Caki2 (cell line): ENCODE data around the gene ABCC3. TPM values are rescaled to one million over a fixed set of nuclear protein-coding genes. Genes with fewer than 3 reads are reported as not detected.
"Not testable (repeated sequence)": the region's sequence is repeated elsewhere in the genome, so short reads cannot be mapped to it uniquely, and the experiment has no call there.

Source experiments
- DNase-seq: peaks from one replicate; pipeline ENCODE4 v3.0.0-alpha.2; 2015; ENCODE audit warnings: low read depth
- in situ Hi-C: cut with HindIII; loops from 2 replicates; pipeline ENCODE4 v1.10.0; 2016; ENCODE audit warnings: low sequenced_read_pairs, low pct_unique_long_range_greater_than_20kb, mixed read lengths
- total RNA-seq: library from RNA; depleted of rRNA; stranded (reverse); fragments of >200 nt; shearing (Covaris generic); gene quantifications from 2 replicates; pipeline ENCODE4 v1.2.3, GENCODE V29; 2014; ENCODE audit warnings: low replicate concordance

ABCC3 gene
- total RNA-seq, 1 experiment from 2014 or later, result 67.8 TPM

GRCh38 chr17:50708050-50709000 lies 73.6 kb downstream of the ABCC3 start:
- in situ Hi-C loops, result no loop called here
- DNase-seq, result no peak

GRCh38 chr17:50709053-50709452 lies 74.4 kb downstream of the ABCC3 start:
- in situ Hi-C loops, DNase-seq: not testable (repeated sequence)

- DNase-seq, result no peak
- in situ Hi-C loops, result no loop called here
Measured at GRCh38 chr17:50710025-50710424, 75.3 kb downstream of the ABCC3 start.

GRCh38 chr17:50710650-50711049 lies 76.0 kb downstream of the ABCC3 start:
- in situ Hi-C loops, result no loop called here
- DNase-seq, result no peak

- no peak for DNase-seq
- in situ Hi-C loops, result no loop called here
Measured at GRCh38 chr17:50712641-50713040, 78.0 kb downstream of the ABCC3 start.

- DNase-seq, result no peak
- in situ Hi-C loops, result no loop called here
Measured at GRCh38 chr17:50715471-50715870, 80.8 kb downstream of the ABCC3 start.

- in situ Hi-C loops, result no loop called here
- peak; percentile 96 for DNase-seq
Measured at GRCh38 chr17:50719144-50719923, 84.7 kb downstream of the ABCC3 start, which contains the start of gene LUC7L3. LUC7L3 (plus strand) TSS chr17:50719603; CDS start chr17:50719733, 130 bp downstream.

GRCh38 chr17:50719924-50720794 lies 85.5 kb downstream of the ABCC3 start:
- no peak for DNase-seq
- in situ Hi-C loops, result no loop called here

- DNase-seq, result no peak
- in situ Hi-C loops, result no loop called here
Measured at GRCh38 chr17:50721194-50722010, 86.7 kb downstream of the ABCC3 start.

GRCh38 chr17:50722746-50723145 lies 88.1 kb downstream of the ABCC3 start:
- no peak for DNase-seq
- in situ Hi-C loops, result no loop called here

DNA sequence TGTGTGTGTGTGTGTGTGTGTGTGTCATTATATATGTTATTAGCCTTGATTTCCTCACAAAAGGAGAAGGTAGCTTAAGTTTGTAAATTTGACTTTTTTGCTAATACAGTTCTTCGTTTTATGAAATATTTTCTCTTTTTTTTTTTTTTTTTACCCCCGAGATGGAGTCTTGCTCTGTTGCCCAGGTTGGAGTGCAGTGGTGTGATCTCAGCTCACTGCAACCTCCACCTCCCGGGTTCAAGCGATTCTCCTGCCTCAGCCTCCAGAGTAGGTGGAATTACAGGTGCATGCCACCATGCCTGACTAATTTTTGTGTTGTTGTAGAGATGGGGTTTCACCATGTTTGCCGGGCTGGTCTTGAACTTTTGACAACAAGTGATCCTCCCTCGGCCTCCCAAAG lies 89.9 kb downstream of the ABCC3 start:
- in situ Hi-C loops, DNase-seq: not testable (repeated sequence)

GRCh38 chr17:50725769-50726655 lies 91.3 kb downstream of the ABCC3 start:
- in situ Hi-C loops, result no loop called here
- no peak for DNase-seq

- in situ Hi-C loops, result no loop called here
- no peak for DNase-seq
Measured at GRCh38 chr17:50728112-50728429, 93.4 kb downstream of the ABCC3 start.

GRCh38 chr17:50728881-50729765 lies 94.4 kb downstream of the ABCC3 start:
- in situ Hi-C loops, result no loop called here
- no peak for DNase-seq

- DNase-seq, result no peak
- in situ Hi-C loops, result no loop called here
Measured at GRCh38 chr17:50731575-50732460, 97.1 kb downstream of the ABCC3 start.
